WTC11 (cell line): ENCODE results near the gene CD40. TPM values are rescaled to one million over a fixed set of nuclear protein-coding genes. Genes with fewer than 3 reads are reported as not detected.
A peak's percentile ranks its signal among the peaks of the same experiment; 100 is the strongest.

Experiments used
- ATAC-seq: fragments of 200-7000 bp; cut with Tn5 transposase; 2 replicates; pipeline ENCODE4 v1.10.0; 2021; ENCODE audit warnings: mild to moderate bottlenecking, moderate library complexity
- CTCF ChIA-PET: fragments of 300-600 bp; sonication (Branson Sonifier 250); formaldehyde crosslinking; loops from one replicate; lab custom pipeline; 2021; ENCODE audit warnings: antibody characterized with exemption; lab: Charles Lee
- POLR2A ChIA-PET: fragments of 350-600 bp; sonication (Branson Sonifier 250); formaldehyde crosslinking; loops from one replicate; lab custom pipeline; 2021; ENCODE audit warnings: antibody characterized with exemption; lab: Charles Lee
- DNase-seq: peaks from one replicate; pipeline ENCODE4 v3.0.0; 2021; ENCODE audit warnings: low spot score
- H3K27ac Mint-ChIP-seq: 2 replicates; pipeline ENCODE4 v1.8.0; 2021; ENCODE audit warnings: mixed read lengths
- H3K27me3 Mint-ChIP-seq: 2 replicates; pipeline ENCODE4 v1.8.0; 2021; ENCODE audit warnings: low read depth, mild to moderate bottlenecking, moderate library complexity, mixed read lengths
- H3K36me3 Mint-ChIP-seq: 2 replicates; pipeline ENCODE4 v1.8.0; 2021; ENCODE audit warnings: mixed read lengths
- H3K4me1 Mint-ChIP-seq: 2 replicates; pipeline ENCODE4 v1.8.0; 2022; ENCODE audit warnings: mixed read lengths
- H3K4me3 Mint-ChIP-seq: 2 replicates; pipeline ENCODE4 v1.8.0; 2021; ENCODE audit warnings: mild to moderate bottlenecking, moderate library complexity, mixed read lengths
- H3K9me3 Mint-ChIP-seq: 2 replicates; pipeline ENCODE4 v1.8.0; 2021; ENCODE audit warnings: mixed read lengths
- ELF4 ChIP-seq: sonication (generic); formaldehyde crosslinking; IDR thresholded peaks from 2 replicates; pipeline ENCODE4 v1.8.1; 2022; ENCODE audit warnings: low read depth, mild to moderate bottlenecking, moderate library complexity, missing genetic modification reagents
- JUN ChIP-seq: sonication (generic); formaldehyde crosslinking; IDR thresholded peaks from 2 replicates; pipeline ENCODE4 v1.8.0; 2023; ENCODE audit warnings: mild to moderate bottlenecking, missing genetic modification reagents
- NFYB ChIP-seq: sonication (generic); formaldehyde crosslinking; conservative IDR thresholded peaks from 2 replicates; pipeline ENCODE4 v1.8.0; 2022; ENCODE audit warnings: low read depth, missing genetic modification reagents
- RORB ChIP-seq: fragments of 250-450 bp; sonication (Bioruptor Pico); IDR thresholded peaks from 2 replicates; pipeline ENCODE4 v1.9.0; 2021; ENCODE audit warnings: mild to moderate bottlenecking
- SMAD3 ChIP-seq: sonication (generic); formaldehyde crosslinking; IDR thresholded peaks from 2 replicates; pipeline ENCODE4 v1.8.0; 2022; ENCODE audit warnings: missing genetic modification reagents, mild to moderate bottlenecking, borderline replicate concordance
- SOX15 ChIP-seq: fragments of 250-450 bp; sonication (Bioruptor Pico); IDR thresholded peaks from 2 replicates; pipeline ENCODE4 v1.9.0; 2021; ENCODE audit warnings: mild to moderate bottlenecking
- ZBTB21 ChIP-seq: sonication (generic); formaldehyde crosslinking; IDR thresholded peaks from 2 replicates; pipeline ENCODE4 v1.8.1; 2023; ENCODE audit warnings: mild to moderate bottlenecking, missing genetic modification reagents, borderline replicate concordance
- total RNA-seq: library from RNA; stranded (reverse); gene quantifications from 3 replicates; pipeline ENCODE4 v1.2.3, GENCODE V29; 2021
- TF ChIP-seq, protein P1 (sequence below): fragments of 250-450 bp; sonication (Bioruptor Pico); IDR thresholded peaks from 2 replicates; pipeline ENCODE4 v1.9.0; 2021; ENCODE audit warnings: mild to moderate bottlenecking
- TF ChIP-seq, protein P2 (sequence below): sonication (generic); formaldehyde crosslinking; IDR thresholded peaks from 2 replicates; pipeline ENCODE4 v1.8.0; 2023; ENCODE audit warnings: missing genetic modification reagents, mild to moderate bottlenecking, borderline replicate concordance
- TF ChIP-seq, protein P3 (sequence below): sonication (generic); formaldehyde crosslinking; IDR thresholded peaks from 2 replicates; pipeline ENCODE4 v1.8.0; 2023; ENCODE audit warnings: mild to moderate bottlenecking, missing genetic modification reagents
- TF ChIP-seq, protein P4 (sequence below): sonication (generic); formaldehyde crosslinking; IDR thresholded peaks from 2 replicates; pipeline ENCODE4 v1.8.0; 2022; ENCODE audit warnings: mild to moderate bottlenecking, missing genetic modification reagents
- TF ChIP-seq, protein P5 (sequence below): fragments of 250-450 bp; sonication (Bioruptor Pico); IDR thresholded peaks from 2 replicates; pipeline ENCODE4 v1.8.0; 2021; ENCODE audit warnings: mild to moderate bottlenecking
- TF ChIP-seq, protein P6 (sequence below): sonication (generic); formaldehyde crosslinking; IDR thresholded peaks from 2 replicates; pipeline ENCODE4 v1.8.1; 2022; ENCODE audit warnings: mild to moderate bottlenecking, moderate library complexity, missing genetic modification reagents
- TF ChIP-seq, protein P7 (sequence below): sonication (generic); formaldehyde crosslinking; IDR thresholded peaks from 2 replicates; pipeline ENCODE4 v1.8.1; 2023; ENCODE audit warnings: mild to moderate bottlenecking, missing genetic modification reagents, borderline replicate concordance
- TF ChIP-seq, protein P8 (sequence below): sonication (generic); formaldehyde crosslinking; IDR thresholded peaks from 2 replicates; pipeline ENCODE4 v1.8.0; 2022; ENCODE audit warnings: mild to moderate bottlenecking, missing genetic modification reagents

The CD40 gene
- total RNA-seq, 1 experiment from 2014 or later = 14.8 TPM

DNA sequence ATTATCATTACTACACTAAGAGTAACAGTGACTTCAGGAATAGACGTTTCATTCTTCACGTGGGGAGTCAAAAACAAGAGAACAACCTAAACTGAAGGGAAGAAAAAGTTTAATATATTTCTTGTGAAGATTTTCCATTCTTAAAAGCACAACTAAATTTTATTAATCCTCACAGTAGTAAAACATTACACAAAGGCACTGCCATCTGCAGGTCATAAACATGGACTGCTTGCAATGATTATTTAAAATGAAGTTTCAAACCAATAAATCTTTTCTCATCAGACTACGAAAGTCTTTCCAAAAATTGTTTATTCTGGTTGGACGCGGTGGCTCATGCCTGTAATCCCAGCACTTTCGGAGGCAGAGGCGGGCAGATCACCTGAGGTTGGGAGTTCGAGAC is 31.0 kb upstream of the CD40 start:
- H3K36me3 Mint-ChIP-seq = no peaks in the 10 kb centered on the region
- ATAC-seq = no peak
- H3K27me3 Mint-ChIP-seq = no peaks in the 10 kb centered on the region
- no peak overlapping the region for H3K27ac Mint-ChIP-seq
- no peak for TF ChIP-seq ZBTB21
- TF ChIP-seq, protein P1, sequence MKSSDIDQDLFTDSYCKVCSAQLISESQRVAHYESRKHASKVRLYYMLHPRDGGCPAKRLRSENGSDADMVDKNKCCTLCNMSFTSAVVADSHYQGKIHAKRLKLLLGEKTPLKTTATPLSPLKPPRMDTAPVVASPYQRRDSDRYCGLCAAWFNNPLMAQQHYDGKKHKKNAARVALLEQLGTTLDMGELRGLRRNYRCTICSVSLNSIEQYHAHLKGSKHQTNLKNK (CRISPR knock-in tag) = no peak
- TF ChIP-seq SMAD3 (CRISPR knock-in tag) = no peak
- TF ChIP-seq, all 79 proteins: peak for 0
- ChIA-PET CTCF (interaction anchor here (0.7 to 2.5 kb wide), 3 partner anchors 46 to 75 kb away, joined by 3 to 14 read pairs (median 8); no protein-coding TSS in a partner anchor), POLR2A (no interaction called here)
- H3K4me3 Mint-ChIP-seq = peak overlapping the region; percentile 16; the same call in 1 of the 2 replicates
- no peak for DNase-seq
- no peaks in the 10 kb centered on the region for H3K9me3 Mint-ChIP-seq
- H3K4me1 Mint-ChIP-seq = peaks cover 52% of the 10 kb centered on the region

DNA sequence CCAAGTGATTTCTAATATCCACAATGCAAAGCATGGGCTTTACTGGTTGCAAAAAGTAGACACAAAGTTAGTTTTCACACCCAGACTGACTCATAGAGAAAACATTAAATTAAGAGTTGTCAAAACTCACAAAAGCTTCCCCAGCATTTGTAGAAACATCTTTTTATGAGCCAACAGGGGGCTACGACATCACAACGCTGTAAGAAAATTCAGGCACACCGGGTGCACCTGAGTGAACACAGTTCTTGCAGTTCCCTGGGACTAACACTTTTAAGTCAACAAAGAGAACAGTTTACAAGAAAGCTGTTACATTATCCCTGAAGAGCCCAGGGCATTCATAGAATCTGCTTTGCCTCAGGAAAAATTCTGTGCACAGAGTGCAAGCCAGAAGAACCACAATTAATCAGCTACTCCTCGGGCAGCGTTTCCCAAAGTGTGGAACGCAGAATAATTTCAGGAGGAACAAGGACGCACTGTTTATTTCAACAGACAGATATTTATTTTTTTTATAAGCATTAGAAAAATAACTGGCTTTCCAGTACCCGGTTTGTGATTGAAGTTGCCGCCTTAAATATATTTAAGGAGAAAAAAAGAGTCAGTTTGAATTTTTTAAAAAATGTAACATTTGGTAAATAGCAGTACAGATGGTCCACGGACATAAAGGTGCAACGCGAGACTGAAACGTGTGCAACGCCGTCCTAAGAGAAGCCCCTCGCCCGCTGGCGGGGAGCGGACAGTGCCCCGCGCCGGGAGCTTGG is 29.5 kb upstream of the CD40 start:
- peak overlapping the region; percentile 89 for H3K4me3 Mint-ChIP-seq
- H3K9me3 Mint-ChIP-seq = peaks cover 8% of the 10 kb centered on the region; the same call in 1 of the 2 replicates
- DNase-seq (no peak), ATAC-seq (no peak)
- H3K27ac Mint-ChIP-seq = peak overlapping the region; percentile 72; the same call in 1 of the 2 replicates
- no peaks in the 10 kb centered on the region for H3K36me3 Mint-ChIP-seq
- H3K4me1 Mint-ChIP-seq = peaks cover 40% of the 10 kb centered on the region
- no peaks in the 10 kb centered on the region for H3K27me3 Mint-ChIP-seq
- ChIA-PET CTCF (interaction anchor here (1.0 to 2.5 kb wide), 13 partner anchors 8 to 180 kb away, joined by 3 to 17 read pairs (median 6); partner anchors contain the start of gene SLC12A5), POLR2A (interaction anchor here (0.8 kb wide), 1 partner anchor 12 kb away, joined by 3 read pairs; no protein-coding TSS in a partner anchor)
- TF ChIP-seq RORB (CRISPR knock-in tag) = no peak
- TF ChIP-seq SOX15 (CRISPR knock-in tag) = no peak
- TF ChIP-seq, protein P2, sequence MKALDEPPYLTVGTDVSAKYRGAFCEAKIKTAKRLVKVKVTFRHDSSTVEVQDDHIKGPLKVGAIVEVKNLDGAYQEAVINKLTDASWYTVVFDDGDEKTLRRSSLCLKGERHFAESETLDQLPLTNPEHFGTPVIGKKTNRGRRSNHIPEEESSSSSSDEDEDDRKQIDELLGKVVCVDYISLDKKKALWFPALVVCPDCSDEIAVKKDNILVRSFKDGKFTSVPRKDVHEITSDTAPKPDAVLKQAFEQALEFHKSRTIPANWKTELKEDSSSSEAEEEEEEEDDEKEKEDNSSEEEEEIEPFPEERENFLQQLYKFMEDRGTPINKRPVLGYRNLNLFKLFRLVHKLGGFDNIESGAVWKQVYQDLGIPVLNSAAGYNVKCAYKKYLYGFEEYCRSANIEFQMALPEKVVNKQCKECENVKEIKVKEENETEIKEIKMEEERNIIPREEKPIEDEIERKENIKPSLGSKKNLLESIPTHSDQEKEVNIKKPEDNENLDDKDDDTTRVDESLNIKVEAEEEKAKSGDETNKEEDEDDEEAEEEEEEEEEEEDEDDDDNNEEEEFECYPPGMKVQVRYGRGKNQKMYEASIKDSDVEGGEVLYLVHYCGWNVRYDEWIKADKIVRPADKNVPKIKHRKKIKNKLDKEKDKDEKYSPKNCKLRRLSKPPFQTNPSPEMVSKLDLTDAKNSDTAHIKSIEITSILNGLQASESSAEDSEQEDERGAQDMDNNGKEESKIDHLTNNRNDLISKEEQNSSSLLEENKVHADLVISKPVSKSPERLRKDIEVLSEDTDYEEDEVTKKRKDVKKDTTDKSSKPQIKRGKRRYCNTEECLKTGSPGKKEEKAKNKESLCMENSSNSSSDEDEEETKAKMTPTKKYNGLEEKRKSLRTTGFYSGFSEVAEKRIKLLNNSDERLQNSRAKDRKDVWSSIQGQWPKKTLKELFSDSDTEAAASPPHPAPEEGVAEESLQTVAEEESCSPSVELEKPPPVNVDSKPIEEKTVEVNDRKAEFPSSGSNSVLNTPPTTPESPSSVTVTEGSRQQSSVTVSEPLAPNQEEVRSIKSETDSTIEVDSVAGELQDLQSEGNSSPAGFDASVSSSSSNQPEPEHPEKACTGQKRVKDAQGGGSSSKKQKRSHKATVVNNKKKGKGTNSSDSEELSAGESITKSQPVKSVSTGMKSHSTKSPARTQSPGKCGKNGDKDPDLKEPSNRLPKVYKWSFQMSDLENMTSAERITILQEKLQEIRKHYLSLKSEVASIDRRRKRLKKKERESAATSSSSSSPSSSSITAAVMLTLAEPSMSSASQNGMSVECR (CRISPR knock-in tag) = no peak
- TF ChIP-seq, protein P3, sequence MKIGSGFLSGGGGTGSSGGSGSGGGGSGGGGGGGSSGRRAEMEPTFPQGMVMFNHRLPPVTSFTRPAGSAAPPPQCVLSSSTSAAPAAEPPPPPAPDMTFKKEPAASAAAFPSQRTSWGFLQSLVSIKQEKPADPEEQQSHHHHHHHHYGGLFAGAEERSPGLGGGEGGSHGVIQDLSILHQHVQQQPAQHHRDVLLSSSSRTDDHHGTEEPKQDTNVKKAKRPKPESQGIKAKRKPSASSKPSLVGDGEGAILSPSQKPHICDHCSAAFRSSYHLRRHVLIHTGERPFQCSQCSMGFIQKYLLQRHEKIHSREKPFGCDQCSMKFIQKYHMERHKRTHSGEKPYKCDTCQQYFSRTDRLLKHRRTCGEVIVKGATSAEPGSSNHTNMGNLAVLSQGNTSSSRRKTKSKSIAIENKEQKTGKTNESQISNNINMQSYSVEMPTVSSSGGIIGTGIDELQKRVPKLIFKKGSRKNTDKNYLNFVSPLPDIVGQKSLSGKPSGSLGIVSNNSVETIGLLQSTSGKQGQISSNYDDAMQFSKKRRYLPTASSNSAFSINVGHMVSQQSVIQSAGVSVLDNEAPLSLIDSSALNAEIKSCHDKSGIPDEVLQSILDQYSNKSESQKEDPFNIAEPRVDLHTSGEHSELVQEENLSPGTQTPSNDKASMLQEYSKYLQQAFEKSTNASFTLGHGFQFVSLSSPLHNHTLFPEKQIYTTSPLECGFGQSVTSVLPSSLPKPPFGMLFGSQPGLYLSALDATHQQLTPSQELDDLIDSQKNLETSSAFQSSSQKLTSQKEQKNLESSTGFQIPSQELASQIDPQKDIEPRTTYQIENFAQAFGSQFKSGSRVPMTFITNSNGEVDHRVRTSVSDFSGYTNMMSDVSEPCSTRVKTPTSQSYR (CRISPR knock-in tag) = no peak
- TF ChIP-seq, protein P4, sequence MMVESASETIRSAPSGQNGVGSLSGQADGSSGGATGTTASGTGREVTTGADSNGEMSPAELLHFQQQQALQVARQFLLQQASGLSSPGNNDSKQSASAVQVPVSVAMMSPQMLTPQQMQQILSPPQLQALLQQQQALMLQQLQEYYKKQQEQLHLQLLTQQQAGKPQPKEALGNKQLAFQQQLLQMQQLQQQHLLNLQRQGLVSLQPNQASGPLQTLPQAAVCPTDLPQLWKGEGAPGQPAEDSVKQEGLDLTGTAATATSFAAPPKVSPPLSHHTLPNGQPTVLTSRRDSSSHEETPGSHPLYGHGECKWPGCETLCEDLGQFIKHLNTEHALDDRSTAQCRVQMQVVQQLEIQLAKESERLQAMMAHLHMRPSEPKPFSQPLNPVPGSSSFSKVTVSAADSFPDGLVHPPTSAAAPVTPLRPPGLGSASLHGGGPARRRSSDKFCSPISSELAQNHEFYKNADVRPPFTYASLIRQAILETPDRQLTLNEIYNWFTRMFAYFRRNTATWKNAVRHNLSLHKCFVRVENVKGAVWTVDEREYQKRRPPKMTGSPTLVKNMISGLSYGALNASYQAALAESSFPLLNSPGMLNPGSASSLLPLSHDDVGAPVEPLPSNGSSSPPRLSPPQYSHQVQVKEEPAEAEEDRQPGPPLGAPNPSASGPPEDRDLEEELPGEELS = no peak
- TF ChIP-seq, protein P5, sequence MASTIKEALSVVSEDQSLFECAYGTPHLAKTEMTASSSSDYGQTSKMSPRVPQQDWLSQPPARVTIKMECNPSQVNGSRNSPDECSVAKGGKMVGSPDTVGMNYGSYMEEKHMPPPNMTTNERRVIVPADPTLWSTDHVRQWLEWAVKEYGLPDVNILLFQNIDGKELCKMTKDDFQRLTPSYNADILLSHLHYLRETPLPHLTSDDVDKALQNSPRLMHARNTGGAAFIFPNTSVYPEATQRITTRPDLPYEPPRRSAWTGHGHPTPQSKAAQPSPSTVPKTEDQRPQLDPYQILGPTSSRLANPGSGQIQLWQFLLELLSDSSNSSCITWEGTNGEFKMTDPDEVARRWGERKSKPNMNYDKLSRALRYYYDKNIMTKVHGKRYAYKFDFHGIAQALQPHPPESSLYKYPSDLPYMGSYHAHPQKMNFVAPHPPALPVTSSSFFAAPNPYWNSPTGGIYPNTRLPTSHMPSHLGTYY (CRISPR knock-in tag) = no peak
- TF ChIP-seq NFYB (CRISPR knock-in tag) = no peak
- TF ChIP-seq JUN = no peak
- no peak for TF ChIP-seq ELF4 (CRISPR knock-in tag)
- TF ChIP-seq, protein P6, sequence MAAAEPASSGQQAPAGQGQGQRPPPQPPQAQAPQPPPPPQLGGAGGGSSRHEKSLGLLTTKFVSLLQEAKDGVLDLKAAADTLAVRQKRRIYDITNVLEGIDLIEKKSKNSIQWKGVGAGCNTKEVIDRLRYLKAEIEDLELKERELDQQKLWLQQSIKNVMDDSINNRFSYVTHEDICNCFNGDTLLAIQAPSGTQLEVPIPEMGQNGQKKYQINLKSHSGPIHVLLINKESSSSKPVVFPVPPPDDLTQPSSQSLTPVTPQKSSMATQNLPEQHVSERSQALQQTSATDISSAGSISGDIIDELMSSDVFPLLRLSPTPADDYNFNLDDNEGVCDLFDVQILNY (CRISPR knock-in tag) = no peak
- TF ChIP-seq, protein P7, sequence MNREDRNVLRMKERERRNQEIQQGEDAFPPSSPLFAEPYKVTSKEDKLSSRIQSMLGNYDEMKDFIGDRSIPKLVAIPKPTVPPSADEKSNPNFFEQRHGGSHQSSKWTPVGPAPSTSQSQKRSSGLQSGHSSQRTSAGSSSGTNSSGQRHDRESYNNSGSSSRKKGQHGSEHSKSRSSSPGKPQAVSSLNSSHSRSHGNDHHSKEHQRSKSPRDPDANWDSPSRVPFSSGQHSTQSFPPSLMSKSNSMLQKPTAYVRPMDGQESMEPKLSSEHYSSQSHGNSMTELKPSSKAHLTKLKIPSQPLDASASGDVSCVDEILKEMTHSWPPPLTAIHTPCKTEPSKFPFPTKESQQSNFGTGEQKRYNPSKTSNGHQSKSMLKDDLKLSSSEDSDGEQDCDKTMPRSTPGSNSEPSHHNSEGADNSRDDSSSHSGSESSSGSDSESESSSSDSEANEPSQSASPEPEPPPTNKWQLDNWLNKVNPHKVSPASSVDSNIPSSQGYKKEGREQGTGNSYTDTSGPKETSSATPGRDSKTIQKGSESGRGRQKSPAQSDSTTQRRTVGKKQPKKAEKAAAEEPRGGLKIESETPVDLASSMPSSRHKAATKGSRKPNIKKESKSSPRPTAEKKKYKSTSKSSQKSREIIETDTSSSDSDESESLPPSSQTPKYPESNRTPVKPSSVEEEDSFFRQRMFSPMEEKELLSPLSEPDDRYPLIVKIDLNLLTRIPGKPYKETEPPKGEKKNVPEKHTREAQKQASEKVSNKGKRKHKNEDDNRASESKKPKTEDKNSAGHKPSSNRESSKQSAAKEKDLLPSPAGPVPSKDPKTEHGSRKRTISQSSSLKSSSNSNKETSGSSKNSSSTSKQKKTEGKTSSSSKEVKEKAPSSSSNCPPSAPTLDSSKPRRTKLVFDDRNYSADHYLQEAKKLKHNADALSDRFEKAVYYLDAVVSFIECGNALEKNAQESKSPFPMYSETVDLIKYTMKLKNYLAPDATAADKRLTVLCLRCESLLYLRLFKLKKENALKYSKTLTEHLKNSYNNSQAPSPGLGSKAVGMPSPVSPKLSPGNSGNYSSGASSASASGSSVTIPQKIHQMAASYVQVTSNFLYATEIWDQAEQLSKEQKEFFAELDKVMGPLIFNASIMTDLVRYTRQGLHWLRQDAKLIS = no peak
- TF ChIP-seq, protein P8, sequence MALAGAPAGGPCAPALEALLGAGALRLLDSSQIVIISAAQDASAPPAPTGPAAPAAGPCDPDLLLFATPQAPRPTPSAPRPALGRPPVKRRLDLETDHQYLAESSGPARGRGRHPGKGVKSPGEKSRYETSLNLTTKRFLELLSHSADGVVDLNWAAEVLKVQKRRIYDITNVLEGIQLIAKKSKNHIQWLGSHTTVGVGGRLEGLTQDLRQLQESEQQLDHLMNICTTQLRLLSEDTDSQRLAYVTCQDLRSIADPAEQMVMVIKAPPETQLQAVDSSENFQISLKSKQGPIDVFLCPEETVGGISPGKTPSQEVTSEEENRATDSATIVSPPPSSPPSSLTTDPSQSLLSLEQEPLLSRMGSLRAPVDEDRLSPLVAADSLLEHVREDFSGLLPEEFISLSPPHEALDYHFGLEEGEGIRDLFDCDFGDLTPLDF = no peak
